Colon (tissue), 2 donors: ENCODE results near the gene PDZD7.

Source experiments
- FAIRE-seq: peaks from 2 replicates; lab custom pipeline; 2012; peaks lifted over from hg19 to GRCh38; lab: Jason Lieb, UNC
- donor health status: control.
- donor health status: control.

Gene PDZD7

DNA sequence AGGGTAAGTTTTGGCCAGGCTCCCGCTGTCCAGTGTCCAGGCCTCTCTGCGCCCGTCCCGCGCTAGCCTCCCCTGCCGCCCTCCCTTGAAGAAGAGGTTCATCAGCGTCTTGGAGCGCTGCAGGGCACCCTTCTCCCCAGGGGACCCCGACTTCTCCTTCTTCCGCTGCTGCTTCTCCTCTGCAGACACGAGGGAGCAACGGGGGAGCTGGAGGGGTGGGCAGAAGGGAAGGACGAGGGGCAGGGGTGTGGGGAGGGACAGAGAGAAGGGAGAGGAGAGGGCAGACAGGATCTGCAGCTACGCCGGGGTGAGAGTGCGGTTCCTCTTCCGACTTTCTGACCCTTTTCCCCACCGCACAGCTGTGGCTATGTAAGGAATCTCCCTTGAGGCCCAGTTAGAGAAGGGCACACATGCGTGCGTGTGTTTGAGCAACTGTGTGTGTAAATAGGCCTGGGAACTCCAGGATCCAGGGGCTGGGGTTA is 12.8 kb downstream of the PDZD7 start:
- FAIRE-seq = no peak

DNA sequence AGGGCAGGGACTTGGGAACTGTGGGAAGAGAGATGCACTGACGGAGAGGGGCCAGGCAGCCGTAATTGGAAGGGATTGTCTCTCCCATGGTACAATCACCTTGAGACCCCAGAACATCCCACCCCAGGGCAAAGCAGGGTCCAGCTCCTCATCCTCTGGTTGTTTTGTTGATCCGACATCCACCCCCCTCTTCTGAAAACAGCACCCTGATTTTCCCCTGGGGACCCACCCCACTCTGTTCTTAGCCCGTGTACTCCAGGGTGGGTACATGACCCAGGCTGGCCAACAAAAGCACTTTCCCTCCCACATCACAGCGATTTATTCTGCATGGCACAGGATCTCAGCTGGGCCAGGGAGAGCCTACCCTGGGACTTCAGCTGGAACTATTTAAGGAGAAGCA is 14.1 kb downstream of the PDZD7 start:
- FAIRE-seq = no peak

DNA sequence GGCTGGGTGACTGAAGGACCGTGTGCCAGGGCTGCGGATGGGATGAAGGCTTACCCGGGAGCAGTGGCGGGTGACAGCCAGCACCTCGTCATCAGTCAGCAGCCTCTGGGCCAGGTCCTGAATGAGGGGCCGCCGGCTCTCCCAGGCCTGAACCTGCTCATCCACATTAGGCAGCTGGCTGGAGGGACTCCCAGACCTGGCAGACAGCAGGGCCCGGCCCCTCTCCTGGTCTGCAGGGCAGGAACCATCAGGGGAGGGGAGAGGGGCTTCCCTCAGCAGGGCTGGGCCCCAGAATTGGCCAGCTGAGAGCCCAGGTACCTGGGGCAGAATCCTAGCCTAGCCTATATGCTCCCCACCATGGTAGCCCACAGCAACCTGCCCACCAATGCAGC is 15.4 kb downstream of the PDZD7 start:
- FAIRE-seq = no peak

DNA sequence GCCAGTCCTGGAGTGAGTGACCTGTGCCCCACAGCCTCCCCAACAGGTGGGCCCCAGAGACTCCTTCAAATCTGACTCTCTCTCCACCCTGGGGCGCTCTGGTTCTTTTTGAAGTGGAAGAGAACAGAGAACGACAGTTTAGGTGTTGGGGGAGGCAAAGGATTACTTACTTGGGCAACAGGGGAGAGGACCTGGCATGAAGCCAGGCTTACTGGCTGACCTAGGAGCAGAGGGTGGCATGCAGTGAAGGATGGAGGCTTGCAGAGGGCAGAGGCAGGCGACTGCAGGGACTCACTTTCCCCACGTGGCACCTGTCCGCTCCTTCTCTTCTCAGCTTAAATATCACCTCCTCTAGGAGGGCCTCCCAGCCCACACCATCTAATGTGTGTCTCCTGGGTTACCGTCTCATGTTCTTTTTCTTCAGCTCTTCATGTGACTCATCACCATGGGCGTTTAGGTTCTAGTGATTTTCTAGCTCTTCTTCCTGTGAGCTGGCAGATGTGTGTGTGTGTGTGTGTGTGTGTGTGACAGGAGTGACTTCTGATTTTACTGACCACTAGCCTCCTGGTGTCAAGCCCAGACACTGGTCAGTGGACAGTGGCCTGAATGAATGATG is 15.9 kb downstream of the PDZD7 start:
- no peak for FAIRE-seq

DNA sequence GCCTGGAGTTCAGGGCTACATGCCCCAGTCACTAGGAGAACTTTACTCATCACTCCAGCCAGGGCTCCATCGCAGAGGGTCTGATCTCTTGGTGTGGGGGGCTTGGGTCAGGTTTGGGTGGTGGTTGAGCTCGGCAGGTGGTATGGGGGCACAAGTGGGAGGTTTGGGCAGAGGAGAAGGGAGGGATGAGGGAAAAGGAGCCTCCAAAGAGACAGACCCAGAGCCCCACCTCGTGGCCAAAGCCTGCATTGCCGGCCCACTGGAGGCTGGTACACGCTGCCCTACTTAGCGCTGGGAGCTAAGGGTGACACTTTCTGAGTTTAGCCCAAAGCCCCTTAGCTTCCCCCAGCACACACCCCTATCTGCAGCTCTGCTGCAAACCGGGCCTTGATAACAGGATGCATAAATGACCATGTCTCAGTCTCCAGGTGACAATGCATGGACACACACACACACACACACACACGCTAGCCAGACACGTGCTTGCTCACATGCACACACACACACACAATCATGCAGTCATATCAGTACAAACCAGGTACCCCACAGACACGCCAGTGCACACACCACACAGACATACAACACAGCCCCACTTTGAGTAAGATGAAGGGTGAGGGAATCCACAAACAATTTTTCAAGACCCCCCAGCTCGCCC is 16.6 kb downstream of the PDZD7 start:
- FAIRE-seq = no peak

DNA sequence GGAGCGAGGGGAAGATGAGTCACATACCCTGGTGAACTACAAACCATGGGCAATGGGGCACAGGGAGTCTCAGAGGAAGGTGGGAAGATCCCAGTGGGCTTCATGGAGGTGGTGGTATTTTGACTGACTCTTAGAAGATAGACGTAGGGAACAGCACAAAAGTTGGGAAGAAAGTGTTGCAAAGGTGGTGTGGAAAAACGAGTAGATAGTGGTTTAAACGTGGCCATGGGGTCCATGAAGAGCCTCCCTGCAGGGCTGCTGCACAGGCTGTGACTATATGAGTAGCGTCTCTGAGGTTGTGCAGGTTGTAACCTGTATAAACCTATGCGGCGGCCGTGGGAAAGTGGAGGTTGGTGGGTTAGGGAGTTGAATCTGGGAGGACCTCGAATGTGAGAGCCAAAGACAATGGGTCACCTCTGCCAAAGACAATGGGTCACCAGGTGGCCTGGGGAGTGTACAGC is 17.5 kb downstream of the PDZD7 start:
- no peak for FAIRE-seq

DNA sequence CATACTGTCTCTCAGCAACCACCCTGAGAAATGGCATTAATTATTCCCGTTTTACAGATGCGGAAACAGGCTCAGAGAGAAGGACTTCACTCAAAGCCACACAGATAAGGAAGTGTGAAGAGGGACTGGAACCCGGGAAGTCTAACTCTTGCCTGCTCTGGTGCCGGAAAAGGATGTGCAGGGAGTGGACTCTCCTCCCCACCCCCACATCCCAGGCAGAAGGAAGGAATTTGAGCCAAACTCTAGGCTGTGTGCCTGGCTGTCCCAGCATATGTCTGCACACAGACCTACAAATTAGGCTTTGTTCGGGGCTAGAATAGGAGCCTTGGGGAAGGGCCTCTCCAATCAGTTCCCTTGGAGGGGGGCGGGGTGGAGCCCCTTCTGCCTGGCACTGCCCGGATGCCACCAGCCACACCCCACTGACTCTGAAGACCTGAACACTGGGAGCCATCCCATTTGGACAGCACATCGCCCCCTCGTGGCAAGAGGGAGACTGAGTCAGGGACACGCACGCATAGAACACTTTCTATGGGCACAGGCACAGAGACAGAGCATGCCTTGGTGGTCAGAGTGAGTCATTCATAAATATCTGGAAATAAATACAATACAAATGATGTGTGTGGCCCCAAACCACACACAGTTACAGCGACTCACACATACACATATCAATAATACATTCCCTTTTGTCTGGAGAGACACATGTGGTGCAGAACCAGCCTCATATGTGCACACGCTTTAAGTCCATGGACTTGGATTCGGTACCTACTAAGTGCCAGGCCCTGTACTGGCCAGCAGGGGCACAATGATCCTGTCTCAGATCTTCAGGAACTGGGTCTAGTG is 18.2 kb downstream of the PDZD7 start:
- FAIRE-seq = no peak

DNA sequence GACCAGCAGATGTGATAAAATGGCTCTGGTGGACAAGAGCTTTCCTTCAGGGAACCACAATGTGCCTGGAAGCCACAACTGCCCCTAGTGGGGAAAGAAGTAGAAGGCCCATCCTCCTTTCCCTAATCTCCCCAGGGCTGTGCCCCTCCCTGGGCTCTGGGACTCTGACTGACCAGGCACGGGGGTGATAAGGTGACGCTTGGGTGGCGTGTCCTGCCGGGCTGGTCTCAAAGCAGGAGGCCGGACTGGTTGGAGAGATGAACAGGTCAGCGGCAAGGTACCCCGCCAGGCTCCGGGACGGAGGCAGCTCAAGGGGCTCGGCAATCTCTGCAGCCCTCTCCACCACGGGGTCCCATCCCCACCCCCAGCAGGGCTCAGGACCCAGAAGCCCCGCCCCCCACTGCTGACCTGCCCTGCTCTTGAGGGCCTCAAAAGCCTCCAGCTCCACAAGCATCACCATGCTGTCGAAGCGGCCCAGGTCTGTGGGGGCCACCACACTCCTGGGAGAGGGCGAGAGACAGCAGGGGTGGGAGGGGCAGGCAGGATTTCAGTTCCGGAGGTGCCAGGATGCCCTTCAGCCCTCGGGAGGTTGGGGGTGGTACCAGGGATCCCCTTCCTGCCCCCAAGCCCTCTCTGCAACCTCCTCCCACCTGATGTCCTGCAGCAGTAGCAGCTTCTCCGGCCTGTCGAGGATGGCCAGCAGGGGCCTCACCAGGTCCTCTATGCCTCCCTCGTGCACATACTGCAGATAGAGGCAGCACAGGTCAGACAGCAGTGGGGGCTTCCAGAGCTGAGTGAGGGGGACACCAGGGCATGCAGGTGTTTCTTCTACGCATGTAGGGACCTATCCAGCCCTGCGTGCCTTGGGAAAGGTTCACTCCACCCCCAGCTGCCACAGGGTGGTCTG is 19.2 kb downstream of the PDZD7 start:
- FAIRE-seq = no peak

DNA sequence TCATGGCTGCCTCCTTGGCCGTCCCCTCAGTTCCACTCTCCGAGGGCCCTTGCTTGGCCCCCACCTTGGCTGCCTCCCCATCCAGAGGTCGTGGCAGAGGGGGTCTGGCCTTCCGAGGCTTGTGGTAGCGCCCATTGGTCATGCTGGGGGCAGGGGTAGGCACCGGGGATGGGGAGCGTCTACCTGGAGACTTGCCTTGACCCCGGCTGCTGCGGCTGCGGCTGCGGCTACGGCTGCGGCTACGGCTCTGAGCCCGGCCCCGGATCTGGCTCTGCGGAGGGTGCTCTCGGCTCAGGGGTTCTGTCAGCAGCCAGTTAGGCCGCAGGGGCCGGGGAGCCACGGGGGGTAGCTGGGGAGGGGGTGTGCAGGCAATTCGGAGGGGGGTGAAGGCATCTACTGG is 20.6 kb downstream of the PDZD7 start:
- no peak for FAIRE-seq

DNA sequence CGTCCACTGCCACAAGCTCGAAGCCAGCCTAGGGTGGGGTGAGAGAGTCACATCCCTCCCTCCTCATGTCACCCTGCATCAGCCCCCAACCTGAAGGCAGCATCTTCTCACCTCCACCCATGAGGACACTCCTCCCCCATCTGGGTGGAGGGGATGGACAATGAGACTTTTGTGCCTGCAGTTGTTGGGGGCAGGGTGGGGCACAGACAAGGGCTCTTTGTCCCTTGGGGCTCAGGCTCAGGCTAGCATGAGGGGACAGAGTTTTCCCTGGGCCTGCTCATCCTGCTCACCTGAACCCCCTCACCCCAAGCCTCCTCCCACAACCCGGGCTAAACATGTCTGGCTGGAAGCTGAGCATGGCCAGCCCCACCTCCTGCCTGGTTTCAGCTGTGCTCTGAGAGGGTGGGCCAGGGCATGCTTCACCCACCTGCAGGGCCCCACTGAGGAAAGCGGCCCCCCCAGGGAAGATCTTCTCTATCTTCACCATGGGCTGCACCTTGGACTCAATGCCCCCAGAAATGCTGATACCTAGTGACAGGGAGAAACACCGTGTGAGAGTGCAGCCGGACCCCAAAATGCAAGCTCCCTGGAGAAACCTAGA is 22.0 kb downstream of the PDZD7 start:
- FAIRE-seq = no peak

DNA sequence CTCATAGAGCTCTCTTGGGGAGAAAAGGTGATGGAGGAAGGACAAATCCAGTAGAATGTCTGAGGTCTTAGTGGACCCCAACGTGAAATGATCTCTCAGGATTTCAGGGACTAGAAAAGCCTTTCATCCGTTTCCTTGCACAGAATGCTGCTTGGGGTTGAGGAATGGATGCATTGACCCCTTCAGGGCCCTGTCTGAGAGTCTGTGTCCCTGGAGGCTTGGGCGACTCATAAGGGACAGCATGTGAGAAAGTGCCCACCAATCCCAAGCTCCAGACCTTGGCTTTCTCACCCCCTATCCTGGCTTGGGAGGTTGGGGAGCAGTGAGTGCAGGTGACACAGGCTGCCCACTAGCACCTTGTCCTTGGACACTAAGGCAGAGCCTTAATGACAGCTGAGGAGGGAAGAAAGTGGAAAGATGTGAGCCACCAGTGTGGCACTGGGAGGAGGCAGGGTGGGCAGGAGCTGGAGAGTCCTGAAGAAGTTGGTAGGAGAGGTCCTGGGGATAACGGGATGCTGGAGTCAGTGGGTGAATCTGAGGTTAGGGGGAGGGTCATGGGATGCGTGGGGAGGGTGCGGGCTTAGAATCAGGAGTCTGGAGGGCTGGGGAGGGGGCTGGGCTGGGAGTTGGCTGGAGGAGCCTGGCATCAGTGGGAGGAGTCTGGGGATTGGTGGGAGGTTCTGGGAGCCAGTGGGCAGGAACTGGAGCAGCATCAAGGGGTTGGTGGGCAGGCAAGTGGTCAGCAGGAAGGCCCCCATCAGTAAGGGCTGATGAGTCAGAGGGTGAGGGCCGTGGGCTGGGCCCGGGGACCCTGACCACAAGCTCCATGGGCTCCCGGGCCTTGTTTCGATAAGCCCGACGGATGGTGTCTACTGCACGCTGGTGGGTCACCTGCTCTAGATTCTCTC is 22.8 kb downstream of the PDZD7 start:
- FAIRE-seq = no peak

DNA sequence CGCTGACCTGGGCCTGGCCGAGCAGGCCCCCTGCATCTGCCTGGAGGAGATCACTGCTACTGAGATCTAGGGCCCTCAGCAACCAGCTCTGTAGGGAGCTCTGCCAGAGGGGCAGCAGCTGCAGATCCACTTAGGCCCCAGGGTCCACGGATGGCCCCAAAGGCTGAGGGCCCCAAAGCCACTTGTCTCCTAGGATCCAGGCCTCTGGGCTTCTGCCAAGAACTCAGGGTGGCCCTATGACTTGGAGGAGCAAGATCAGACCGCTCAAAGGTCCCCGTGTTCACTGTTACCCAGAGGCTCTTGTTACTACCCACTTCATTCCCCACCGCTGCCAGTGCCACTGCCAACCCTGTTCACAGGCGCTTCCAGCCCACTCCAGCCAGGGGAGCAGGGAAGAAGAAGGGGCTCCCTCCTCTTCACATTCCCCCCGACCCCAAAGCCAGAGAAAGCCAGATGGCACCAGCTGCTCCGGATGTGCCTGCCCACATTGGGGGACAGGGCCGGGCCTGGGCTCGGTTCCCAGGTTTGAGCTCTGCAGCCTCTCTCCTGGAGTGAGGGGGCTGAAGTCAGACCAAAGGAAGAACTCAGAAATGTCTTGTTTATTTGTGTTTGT is 23.7 kb downstream of the PDZD7 start:
- FAIRE-seq = no peak

DNA sequence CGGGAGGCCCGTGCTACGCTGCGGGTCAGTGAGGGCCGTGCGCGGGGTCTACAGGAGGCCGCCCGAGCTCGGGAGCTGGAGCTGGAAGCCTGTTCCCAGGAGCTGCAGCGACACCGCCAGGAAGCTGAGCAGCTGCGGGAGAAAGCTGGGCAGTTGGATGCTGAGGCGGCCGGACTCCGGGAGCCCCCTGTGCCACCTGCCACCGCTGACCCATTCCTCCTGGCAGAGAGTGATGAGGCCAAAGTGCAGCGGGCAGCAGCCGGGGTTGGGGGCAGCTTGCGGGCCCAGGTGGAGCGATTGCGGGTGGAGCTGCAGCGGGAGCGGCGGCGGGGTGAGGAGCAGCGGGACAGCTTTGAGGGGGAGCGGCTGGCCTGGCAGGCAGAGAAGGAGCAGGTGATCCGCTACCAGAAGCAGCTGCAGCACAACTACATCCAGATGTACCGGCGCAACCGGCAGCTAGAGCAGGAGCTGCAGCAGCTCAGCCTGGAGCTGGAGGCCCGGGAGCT is 24.3 kb downstream of the PDZD7 start:
- no peak for FAIRE-seq

DNA sequence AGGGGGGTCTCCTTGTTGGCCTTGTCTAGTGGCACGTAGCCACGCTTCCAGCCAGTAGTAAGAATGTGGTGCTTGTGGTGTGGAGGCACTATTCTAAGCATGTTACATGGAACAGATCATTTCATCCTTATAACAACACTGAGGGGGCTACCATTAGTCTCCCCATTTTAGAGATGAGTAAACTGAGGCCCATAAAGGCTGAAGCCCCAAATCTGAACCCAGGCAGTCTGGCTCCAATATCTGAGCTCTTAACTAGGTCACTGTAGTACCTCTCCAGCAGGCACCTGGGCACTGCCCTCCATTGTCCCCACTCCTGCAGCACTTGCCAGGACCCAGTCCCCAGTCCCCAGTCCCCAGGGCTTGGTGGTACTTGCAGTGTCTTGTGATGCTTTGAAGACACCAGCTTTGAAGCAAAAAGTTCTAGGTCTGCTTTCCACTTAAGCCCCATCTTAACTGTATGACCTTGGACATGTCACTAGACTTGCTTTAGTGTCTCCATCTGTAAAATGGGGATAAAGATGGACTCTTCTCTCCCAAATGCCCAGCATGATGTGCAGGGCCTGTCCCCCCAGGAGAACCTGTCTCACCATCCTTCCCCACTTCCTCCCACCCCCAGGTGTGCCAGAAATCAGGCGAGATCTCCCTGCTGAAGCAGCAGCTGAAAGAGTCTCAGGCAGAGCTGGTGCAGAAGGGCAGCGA is 24.9 kb downstream of the PDZD7 start:
- no peak for FAIRE-seq

DNA sequence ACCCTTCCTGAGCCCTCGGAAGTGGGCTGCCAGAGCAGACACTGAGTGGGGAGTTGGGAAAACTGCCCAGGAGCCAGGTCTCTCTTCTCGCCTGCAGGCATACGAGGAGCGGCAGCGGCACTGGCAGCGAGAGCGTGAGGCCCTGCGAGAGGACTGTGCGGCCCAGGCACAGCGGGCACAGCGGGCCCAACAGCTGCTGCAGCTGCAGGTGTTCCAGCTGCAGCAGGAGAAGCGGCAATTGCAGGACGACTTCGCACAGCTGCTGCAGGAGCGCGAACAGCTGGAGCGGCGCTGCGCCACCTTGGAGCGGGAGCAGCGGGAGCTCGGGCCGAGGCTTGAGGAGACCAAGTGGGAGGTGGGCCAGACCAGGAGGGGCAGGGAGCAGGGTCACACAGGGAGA is 25.6 kb downstream of the PDZD7 start:
- no peak for FAIRE-seq

DNA sequence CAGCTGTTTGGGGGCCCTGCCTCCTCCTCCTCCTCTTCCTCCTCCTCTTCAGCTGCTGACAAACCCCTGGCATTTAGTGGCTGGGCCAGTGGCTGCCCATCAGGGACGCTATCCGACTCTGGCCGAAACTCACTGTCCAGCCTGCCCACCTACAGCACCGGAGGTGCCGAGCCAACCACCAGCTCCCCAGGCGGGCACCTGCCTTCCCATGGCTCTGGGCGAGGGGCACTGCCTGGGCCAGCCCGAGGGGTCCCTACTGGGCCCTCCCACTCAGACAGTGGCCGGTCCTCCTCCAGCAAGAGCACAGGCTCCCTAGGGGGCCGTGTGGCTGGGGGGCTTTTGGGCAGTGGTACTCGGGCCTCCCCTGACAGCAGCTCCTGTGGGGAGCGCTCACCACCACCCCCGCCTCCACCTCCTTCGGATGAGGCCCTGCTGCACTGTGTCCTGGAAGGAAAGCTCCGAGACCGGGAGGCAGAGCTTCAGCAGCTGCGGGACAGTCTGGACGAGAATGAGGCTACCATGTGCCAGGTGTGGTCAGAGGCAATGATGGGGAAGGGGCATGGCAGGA is 27.2 kb downstream of the PDZD7 start:
- no peak for FAIRE-seq

DNA sequence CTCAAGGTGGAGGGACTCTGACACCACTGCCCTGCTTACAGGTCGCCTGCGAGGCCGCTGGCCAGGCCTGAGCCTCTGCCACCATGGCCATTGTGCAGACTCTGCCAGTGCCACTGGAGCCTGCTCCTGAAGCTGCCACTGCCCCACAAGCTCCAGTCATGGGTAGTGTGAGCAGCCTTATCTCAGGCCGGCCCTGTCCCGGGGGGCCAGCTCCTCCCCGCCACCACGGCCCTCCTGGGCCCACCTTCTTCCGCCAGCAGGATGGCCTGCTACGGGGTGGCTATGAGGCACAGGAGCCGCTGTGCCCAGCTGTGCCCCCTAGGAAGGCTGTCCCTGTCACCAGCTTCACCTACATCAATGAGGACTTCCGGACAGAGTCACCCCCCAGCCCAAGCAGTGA is 28.5 kb downstream of the PDZD7 start:
- FAIRE-seq = no peak

DNA sequence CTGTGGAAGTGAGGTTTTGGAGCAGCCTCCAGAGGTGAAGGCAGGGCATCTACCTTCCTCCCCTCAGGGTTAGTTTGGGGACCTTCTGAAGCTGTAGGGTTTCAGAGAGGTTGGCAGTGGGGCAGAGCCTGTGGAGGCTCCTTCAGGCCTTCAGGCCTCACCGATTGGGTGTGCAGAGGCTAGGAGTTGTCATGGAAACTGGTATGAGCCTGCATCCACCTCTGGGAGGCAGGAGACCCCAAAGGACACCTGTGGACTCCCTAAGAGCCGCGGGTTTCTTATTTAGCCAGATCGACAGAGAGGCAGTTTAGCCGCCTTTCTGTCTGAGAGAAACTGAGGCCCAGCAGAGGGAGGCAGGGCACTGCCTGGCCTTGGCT is 29.3 kb downstream of the PDZD7 start:
- FAIRE-seq = no peak
